ENCODE data around the gene GDAP2.

Gene GDAP2

DNA sequence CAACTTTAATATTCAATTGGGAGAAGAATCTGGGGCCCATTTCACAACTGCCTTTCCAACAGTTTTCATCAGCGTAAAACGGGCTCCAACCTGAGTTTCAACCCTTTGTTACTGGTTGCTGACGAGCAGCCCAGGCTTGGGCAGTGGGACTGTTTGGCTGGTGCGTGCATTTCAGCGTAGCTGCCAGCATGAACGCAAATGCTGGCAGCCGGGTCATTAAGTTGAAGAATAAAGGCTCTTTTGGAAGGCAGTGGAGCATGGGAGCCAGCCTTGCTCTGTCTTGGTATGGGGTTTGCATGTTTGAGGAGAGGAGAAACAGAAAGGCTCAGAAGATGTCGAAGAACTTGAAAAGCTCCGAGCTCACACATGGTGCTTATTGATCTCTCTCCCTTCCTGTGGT is 40.8 kb upstream of the GDAP2 start:
- Histone ChIP-seq H3K4me1 (ENCODE audit: insufficient read depth, low read length, severe bottlenecking) (peaks cover 9% of the 10 kb centered on the region), H4K20me1 (ENCODE audit: insufficient read depth, low read length) (no peaks in the 10 kb centered on the region), H3K79me2 (ENCODE audit: insufficient read depth, low read length) (no peaks in the 10 kb centered on the region), H3K4me2 (ENCODE audit: low read length) (no peak overlapping the region), H3K4me3 (ENCODE audit: low read depth, low read length, poor library complexity, severe bottlenecking) (no peak overlapping the region), H3K27me3 (ENCODE audit: insufficient read depth, low read length) (no peaks in the 10 kb centered on the region), H3K9me2 (ENCODE audit: low read depth, low read length) (no peaks in the 10 kb centered on the region), H3K27ac (ENCODE audit: low read depth, low read length, poor library complexity, severe bottlenecking) (no peak overlapping the region), H3K9me3 (ENCODE audit: low read length) (no peaks in the 10 kb centered on the region), H3F3A (ENCODE audit: insufficient read depth, low read length) (no peaks in the 10 kb centered on the region), H2AFZ (ENCODE audit: low read length) (no peak overlapping the region), H3K9ac (ENCODE audit: low read length) (no peak overlapping the region), H3K36me3 (ENCODE audit: insufficient read depth, low read length) (no peaks in the 10 kb centered on the region)
- TF ChIP-seq, protein P1, sequence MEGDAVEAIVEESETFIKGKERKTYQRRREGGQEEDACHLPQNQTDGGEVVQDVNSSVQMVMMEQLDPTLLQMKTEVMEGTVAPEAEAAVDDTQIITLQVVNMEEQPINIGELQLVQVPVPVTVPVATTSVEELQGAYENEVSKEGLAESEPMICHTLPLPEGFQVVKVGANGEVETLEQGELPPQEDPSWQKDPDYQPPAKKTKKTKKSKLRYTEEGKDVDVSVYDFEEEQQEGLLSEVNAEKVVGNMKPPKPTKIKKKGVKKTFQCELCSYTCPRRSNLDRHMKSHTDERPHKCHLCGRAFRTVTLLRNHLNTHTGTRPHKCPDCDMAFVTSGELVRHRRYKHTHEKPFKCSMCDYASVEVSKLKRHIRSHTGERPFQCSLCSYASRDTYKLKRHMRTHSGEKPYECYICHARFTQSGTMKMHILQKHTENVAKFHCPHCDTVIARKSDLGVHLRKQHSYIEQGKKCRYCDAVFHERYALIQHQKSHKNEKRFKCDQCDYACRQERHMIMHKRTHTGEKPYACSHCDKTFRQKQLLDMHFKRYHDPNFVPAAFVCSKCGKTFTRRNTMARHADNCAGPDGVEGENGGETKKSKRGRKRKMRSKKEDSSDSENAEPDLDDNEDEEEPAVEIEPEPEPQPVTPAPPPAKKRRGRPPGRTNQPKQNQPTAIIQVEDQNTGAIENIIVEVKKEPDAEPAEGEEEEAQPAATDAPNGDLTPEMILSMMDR (IDR thresholded peaks at IDR 0.05; ENCODE audit: low read length), result no peak
- TF ChIP-seq EZH2 (IDR thresholded peaks at IDR 0.05; ENCODE audit: borderline replicate concordance, low read length), result no peak

DNA sequence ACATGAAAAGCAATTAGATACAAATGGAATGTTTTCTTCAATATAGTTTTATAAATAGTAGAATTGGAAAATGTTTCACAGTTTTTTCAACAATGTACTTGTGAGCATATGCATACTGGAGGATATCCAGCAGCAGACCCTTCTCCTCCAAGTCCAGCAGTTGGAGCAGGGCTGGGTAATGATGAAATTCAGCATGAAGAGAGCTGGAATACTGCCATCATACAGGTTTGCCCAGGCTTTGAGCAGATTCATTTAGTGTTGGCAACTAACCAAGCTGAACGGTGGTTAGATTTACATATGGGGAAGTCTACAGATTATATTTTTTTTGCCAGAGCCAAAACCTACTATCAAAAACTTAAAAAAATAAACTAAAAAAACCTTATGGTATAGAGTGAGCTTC is 38.5 kb upstream of the GDAP2 start:
- no peaks in the 10 kb centered on the region for H3K9me3 ChIP-seq (ENCODE audit: low read length)
- H3K9me2 ChIP-seq (ENCODE audit: low read depth, low read length), result no peaks in the 10 kb centered on the region
- TF ChIP-seq, protein P1 (IDR thresholded peaks at IDR 0.05; ENCODE audit: low read length), result no peak
- no peak for TF ChIP-seq EZH2 (IDR thresholded peaks at IDR 0.05; ENCODE audit: borderline replicate concordance, low read length)
- no peak overlapping the region for H2AFZ ChIP-seq (ENCODE audit: low read length)
- peaks cover under 1% of the 10 kb centered on the region; the same call in 1 of the 2 replicates for H3K36me3 ChIP-seq (ENCODE audit: insufficient read depth, low read length)
- H3K4me3 ChIP-seq (ENCODE audit: low read depth, low read length, poor library complexity, severe bottlenecking), result no peak overlapping the region
- H4K20me1 ChIP-seq (ENCODE audit: insufficient read depth, low read length), result no peaks in the 10 kb centered on the region
- H3K9ac ChIP-seq (ENCODE audit: low read length), result no peak overlapping the region
- no peaks in the 10 kb centered on the region for H3K79me2 ChIP-seq (ENCODE audit: insufficient read depth, low read length)
- no peak overlapping the region for H3K27ac ChIP-seq (ENCODE audit: low read depth, low read length, poor library complexity, severe bottlenecking)
- H3K4me1 ChIP-seq (ENCODE audit: insufficient read depth, low read length, severe bottlenecking), result peaks cover 9% of the 10 kb centered on the region
- no peak overlapping the region for H3K4me2 ChIP-seq (ENCODE audit: low read length)
- H3K27me3 ChIP-seq (ENCODE audit: insufficient read depth, low read length), result no peaks in the 10 kb centered on the region
- H3F3A ChIP-seq (ENCODE audit: insufficient read depth, low read length), result no peaks in the 10 kb centered on the region

DNA sequence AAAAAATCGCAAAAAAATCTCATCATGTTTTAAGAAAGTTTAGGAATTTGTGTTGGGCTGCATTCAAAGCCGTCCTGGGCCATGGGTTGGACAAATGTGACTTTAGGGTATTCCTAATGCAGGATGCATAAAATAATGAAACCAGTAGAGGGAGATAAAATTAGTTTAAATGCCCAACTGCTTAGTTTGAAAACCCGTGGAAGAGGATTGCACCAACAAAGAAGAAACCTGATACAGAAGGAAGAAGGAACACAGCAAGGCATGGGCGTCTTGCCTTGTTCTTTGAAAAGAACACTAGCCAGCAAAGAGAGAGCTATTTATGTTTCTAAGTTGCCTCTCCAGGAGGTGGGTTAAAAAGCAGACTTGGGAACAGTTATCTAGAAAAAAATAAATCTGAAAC is 38.1 kb upstream of the GDAP2 start:
- no peak overlapping the region for H3K4me3 ChIP-seq (ENCODE audit: low read depth, low read length, poor library complexity, severe bottlenecking)
- TF ChIP-seq EZH2 (IDR thresholded peaks at IDR 0.05; ENCODE audit: borderline replicate concordance, low read length), result no peak
- TF ChIP-seq, protein P1 (IDR thresholded peaks at IDR 0.05; ENCODE audit: low read length), result no peak; the same call in 1 of the 2 replicates

More for the DNA sequence above, 38.1 kb upstream of the GDAP2 start:
- Histone ChIP-seq H3K4me2 (ENCODE audit: low read length) (no peak overlapping the region), H3K27me3 (ENCODE audit: insufficient read depth, low read length) (no peaks in the 10 kb centered on the region), H3K9ac (ENCODE audit: low read length) (no peak overlapping the region), H4K20me1 (ENCODE audit: insufficient read depth, low read length) (no peaks in the 10 kb centered on the region), H3K36me3 (ENCODE audit: insufficient read depth, low read length) (peaks cover 5% of the 10 kb centered on the region; the same call in 1 of the 2 replicates), H2AFZ (ENCODE audit: low read length) (no peak overlapping the region), H3K9me3 (ENCODE audit: low read length) (no peaks in the 10 kb centered on the region), H3K9me2 (ENCODE audit: low read depth, low read length) (no peaks in the 10 kb centered on the region), H3F3A (ENCODE audit: insufficient read depth, low read length) (no peaks in the 10 kb centered on the region), H3K27ac (ENCODE audit: low read depth, low read length, poor library complexity, severe bottlenecking) (no peak overlapping the region), H3K4me1 (ENCODE audit: insufficient read depth, low read length, severe bottlenecking) (peaks cover 9% of the 10 kb centered on the region), H3K79me2 (ENCODE audit: insufficient read depth, low read length) (no peaks in the 10 kb centered on the region)
